Measurements from ENCODE around the gene TIMM17A. TPM values are rescaled to one million over a fixed set of nuclear protein-coding genes. Genes with fewer than 3 reads are reported as not detected.
A peak's percentile ranks its signal among the peaks of the same experiment; 100 is the strongest.

TIMM17A gene
- total RNA-seq, 1 donor from 2014 or later, result 52.9 TPM

DNA sequence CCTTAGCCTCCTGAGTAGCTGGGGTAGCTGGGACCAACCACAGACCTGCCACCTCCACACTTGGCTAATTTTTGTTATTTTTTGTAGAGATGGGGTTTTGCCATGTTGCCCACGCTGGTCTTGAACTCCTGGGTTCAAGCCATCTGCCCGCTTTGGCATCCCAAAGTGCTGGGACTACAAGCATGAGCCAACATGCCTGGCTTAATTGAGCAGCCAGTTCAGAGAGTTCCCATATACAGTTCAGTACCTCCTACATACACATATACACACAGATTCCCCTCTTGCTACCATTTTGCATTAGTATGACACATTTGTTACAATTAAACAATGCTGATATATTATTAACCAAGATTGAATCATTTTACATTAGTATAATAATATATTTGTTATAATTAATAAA, 30.1 kb downstream of the TIMM17A start:
- no peak for DNase-seq

DNA sequence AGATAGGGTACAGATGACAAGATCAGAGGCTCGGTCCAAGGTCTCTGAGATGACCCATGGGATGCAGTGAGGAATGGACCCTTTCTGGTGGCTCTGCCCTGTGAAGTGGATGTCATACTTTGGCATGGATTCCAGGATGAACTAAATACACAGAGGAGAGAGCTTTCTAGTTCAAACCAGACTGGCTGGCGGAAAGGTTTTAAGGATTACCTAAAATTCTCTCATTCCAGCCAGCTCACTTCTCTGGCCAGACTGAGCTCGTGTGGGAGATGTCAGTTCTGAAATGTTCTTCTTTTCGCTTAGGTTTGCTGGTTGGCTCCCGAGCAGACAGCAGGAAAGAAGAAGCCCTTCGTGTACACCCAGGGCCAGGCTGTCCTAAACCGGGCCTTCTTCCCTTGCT, 33.3 kb downstream of the TIMM17A start:
- no peak for DNase-seq

DNA sequence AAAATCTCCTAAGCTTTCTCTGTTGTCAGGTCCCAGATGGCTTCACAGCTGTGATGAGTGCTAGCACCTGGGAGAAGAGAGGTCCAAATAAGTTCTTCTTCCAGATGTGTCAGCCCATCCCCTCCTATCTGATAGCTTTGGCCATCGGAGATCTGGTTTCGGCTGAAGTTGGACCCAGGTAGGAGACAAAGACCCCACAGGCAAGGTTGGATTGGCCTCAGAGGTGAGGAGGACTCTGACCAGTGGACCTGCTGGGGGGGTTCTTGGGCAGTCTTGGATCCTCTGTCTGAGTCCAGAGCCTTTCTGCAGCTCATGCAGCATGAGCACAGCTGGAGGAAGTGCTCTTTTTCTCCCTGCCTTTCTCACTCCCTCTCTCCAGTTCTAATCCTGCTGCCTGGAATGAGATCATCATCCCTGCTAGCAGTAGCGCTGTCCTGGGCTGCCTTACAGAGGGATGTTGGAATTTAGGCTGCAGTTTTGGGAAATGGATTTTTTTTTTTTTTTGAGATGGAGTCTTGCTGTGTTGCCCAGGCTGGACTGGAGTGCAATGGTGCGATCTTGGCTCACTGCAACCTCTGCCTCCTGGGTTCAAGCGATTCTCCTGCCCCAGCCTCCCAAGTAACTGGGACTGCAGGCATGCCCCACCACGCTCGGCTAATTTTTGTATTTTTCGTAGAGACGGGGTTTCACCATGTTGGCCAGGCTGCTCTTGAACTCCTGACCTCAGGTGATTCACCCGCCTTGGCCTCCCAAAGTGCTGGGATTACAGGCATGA, 34.2 kb downstream of the TIMM17A start:
- DNase-seq, result no peak

DNA sequence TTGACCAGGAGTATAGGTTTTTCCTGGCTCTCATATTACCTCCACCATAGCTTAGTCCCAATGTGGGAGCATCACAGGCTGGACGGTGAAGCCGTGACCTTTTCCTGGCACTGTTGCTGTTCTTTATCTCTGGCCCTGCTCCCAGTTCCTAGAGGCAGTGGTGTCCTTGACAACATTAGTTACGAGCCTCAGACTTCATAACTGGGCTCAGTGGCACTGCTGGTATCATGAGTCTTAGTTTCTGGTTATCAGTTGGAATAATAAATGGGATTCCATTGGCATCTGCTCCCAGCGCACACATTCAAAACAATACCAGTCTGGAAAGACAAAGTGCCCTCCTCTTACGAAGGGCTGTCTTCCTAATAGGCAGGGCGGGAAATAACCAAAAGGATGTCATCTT, 35.1 kb downstream of the TIMM17A start:
- no peak for DNase-seq

DNA sequence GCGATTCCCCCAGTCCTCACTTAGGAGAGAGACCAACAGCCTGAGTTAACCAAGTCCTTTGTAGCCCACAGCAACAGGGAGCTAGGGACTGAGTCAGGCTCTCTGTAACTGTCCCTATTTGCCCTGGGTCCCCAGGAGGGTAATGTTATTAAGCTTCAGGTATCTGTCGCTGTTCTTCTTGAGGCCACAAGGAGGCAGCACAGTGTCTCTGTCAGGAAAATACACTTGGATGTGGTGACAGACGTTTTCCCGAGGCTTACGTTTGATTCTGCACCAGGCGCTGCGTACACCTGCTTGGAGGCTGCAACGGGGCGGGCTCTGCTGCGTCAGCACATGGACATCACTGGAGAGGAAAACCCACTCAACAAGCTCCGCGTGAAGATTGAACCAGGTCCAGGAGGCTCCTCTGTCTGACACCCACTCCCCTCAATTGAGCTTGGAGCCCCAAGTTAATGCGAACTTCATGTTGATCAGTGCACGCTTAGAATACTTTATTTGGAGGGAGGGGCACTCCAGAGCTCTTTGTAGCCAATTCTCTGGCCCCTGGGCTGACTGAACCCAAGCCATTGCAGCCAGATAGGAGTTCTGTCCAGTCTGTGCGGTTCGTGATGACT, 44.4 kb downstream of the TIMM17A start:
- peak; percentile 75 for DNase-seq

DNA sequence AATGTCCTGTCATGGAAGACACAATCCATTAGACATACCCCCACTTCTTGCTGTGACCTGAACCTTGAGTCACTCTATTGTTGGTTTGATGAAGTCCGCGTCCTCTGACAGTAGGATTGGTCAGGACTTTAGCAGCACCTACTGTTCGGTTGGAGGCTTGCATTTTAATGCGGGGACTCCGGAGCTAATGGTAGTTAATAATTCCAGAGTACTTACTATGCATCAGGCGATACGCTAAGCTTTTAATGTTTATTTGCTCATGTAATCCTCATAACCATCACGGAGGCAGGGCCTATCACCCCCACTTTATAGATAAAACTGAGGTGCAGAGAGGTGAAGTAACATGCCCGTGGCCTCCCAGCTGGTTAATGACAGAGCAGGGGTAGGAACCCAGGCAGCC, 47.2 kb downstream of the TIMM17A start:
- DNase-seq, result no peak

DNA sequence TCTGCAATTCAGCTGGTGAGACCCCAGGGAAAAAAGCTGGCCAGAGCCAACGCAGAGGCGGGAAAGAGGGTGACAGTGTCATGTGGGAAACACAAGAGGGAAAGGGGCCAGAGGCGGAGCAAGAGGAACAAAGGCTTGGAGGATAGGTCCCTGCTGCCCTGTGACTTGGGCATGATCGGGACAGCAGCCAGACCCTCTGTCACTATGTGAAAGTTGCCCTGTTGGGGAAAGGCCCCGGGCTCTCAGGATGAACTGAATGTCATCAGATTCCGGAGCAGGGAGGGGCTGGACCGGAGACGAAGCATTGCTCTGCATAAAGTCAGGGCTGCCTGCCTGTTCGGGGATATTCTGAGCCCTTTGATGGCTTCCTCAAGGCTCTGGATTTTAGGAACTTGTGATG, 49.4 kb downstream of the TIMM17A start:
- DNase-seq, result no peak

DNA sequence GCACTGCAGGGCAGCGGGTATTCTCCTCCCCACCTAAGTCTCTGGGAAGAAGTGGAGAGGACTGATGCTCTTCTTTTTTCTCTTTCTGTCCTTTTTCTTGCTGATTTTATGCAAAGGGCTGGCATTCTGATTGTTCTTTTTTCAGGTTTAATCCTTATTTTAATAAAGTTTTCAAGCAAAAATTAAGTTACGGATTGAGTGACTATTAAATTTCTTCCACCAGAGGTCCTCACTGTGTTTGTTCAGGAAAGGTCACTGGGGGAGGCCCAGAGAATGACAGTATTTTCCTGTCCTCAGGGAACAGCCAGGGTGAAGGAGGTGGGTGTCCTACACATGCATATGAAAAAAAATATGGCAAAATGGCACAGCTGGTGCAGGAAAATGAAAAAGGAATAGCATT, 50.7 kb downstream of the TIMM17A start:
- peak; percentile 55 for DNase-seq

DNA sequence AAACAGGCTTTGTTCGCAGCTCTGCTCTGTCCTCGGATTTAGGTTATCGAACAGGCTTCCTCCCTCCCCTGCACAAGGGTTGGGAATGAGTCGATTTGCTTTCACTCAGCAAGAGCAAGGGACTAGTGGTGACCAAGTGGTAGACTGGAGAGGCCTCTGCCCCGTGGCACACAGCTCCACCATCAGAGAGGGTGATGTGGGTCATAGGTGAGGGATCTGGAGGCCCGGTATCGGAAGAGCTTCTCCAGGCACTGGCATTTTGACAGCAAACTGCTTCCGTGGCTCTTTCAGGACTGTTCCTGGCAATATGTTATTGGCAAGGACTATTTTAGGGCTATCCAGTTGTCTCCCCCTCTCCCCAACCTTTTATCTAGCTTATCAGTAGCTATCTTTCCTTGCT, 52.0 kb downstream of the TIMM17A start:
- DNase-seq, result no peak

DNA sequence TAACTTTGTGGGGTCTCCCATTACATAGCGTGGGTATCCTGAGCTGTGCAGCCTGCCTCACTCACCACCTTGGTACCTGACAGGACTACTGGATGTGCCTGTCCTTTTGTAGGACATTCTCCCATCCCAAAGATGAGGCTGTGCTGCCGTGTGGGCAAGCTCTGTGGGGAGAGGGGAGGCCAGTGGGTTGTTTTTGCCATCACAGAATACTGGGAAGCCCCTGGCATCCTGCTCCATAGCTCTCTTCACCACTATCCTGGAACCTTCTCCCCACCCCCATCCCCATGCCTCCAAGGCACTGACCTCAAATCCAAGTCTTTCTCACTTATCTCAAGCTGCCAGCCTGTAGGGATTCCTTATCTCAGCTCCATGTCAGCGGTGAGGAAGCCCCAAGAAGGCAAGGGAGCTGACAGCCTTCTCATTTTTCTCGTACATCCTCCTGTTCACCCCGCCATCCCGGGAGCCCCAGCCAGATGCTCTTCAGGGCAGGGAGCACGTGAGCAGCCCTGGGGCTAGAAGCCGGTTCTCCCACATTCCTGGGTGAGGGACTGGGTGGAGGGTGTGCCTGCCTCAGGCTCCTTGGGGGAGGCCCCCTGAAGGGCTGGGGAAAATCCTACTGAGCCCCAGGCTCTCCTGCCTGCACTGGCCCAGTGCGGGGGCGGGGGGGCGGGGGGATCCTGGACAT, 52.6 kb downstream of the TIMM17A start:
- no peak for DNase-seq

DNA sequence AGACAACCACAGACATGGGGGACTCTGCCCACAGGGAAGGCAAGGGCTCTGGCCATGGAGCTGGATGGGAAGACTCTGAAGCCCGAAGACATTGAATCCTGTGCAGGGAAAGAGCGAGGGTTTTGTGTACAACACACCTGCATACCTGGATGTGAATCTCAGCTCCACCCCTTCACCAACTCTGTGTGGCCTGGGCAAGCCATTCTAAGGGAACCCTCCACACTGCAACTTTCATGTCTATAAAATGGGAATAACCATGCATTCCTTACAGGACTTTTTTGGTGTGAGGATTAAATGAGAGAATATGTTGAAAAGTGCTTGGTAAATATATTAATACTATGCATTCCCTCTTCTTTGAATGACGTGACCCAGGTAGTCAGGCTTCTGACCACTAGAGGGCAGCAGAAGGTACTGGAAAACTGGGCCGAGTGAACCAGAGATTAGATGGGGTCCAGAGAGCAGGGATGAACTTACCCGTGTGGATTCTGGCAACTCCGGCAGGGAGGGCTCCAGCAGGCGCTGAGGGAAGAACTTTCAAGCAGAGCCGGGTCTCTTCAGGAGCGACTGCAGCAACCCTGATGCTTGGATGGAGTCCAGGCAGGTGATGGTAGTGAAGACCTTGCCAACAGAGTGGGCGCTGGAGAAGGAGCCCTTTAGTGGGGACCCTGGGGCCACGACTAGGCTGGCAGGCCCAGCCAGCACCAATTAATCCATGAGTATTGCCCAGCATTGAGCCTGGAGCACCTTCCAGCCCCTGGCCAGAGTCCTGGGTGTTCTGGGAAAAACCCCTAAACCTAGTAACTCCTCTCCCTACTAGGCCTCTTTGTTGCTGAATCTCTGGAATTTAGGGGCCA, 54.2 kb downstream of the TIMM17A start:
- peak; percentile 81 for DNase-seq

DNA sequence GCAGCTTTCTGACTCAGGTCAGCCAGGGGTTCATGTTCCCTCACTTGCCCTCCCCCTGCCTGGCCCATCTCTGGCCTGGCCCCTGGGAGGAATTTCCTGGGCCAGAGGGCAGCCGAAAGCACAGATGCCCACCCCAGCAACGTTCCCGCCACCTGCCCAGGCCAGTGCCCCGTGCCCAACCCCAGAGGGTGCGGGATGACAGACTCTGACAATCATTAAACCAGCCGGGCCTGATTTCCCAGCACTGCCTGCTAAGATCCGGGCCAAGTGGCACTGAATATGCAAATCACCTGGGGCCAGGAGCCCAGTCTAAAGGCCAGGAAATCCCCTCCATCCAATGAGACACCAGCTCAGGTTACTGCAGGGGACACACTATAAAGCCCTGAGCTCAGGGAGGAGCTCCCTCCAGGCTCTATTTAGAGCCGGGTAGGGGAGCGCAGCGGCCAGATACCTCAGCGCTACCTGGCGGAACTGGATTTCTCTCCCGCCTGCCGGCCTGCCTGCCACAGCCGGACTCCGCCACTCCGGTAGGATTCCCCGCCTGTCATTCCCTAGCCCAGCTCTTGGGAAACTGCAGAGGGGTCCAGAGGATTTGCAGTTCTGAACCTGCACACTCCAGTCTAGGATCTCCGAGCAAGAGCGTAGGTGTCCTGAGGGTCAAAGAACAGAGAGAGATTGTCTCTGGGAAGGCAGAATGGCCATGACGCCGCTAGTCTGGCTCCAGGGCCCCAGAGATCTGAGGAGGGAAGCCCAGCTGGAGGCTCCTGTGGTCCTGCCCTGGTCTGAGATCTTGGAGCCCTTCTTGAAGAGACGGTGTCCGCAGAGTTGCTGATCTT, 55.1 kb downstream of the TIMM17A start, which contains the start of gene ELF3:
TSS of gene ELF3 (plus strand) at position 408 of the 836 bp plus-strand sequence. CDS start 550 bp downstream, outside the sequence.
- DNase-seq, result no peak

DNA sequence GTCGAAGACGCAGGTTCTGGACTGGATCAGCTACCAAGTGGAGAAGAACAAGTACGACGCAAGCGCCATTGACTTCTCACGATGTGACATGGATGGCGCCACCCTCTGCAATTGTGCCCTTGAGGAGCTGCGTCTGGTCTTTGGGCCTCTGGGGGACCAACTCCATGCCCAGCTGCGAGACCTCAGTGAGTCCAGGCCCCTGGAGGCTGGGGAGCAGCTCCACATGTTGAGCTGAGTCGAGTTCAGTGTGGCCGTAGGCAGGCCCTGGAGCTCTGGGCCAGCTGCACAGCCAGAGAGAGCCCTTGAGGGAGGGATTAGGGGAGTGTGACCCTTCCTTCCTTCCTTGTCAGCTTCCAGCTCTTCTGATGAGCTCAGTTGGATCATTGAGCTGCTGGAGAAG, 56.7 kb downstream of the TIMM17A start:
- no peak for DNase-seq

DNA sequence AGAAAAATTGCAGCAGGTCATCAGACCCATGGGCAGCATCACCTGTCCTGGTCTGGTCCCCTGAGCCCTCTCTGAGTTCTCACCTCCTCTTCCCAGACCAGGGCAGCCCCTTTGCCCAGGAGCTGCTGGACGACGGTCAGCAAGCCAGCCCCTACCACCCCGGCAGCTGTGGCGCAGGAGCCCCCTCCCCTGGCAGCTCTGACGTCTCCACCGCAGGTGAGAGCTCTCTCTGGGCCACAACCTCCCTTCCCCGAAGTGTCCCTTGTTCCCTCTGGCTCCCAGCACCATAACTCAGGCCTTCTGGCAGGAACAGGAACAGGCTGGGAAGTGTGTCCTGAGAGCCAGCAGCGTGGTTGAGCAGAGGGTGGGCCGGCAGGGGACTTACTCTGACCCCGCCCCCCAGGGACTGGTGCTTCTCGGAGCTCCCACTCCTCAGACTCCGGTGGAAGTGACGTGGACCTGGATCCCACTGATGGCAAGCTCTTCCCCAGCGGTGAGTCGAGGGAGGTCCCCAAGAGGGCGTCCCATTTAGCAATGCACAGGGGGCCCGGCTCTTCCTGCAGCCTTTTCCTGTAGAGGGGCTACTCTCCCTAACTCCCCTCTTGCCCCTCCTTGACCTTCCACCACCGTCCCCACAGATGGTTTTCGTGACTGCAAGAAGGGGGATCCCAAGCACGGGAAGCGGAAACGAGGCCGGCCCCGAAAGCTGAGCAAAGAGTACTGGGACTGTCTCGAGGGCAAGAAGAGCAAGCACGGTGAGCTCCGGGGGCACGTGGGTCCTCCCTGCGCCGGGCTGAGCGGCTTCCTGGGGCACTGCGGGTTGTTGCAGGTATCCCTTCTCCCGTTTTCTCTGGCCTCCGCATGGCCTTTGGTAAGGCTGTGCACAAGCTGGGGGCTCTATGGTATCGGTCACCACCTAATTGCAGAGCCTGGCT, 57.5 kb downstream of the TIMM17A start:
- DNase-seq, result no peak

DNA sequence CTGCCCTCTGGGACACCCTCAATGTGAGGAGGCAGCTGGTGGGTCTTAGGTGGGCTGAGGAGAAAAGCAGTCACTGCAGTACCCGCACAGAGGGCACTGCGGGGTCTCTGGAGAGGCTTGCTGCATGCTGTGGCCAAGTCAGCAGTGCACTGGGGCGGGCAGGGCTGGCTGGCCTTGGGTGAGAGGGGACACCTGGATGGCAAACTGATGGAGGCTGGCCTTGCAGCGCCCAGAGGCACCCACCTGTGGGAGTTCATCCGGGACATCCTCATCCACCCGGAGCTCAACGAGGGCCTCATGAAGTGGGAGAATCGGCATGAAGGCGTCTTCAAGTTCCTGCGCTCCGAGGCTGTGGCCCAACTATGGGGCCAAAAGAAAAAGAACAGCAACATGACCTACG, 58.3 kb downstream of the TIMM17A start:
- no peak for DNase-seq

DNA sequence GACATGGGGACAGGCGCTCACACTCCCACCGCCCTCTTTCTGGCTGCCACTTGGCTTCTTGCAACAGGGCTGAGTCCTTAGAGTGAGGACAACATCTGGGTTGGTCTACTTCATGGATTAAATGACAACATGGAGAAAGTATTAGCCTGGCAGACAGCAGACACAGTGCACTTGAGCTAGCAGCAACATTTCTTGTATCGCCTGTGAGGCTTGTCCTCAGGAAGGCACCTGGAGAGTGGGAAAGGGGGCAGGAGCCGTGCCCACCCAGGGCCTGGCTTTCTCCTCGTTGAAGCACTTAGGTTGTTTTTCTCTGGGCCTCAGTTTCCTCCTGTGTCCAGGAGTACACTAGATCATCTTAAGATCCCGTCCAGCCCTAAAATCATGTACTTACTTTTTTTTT, 58.8 kb downstream of the TIMM17A start:
- no peak for DNase-seq

DNA sequence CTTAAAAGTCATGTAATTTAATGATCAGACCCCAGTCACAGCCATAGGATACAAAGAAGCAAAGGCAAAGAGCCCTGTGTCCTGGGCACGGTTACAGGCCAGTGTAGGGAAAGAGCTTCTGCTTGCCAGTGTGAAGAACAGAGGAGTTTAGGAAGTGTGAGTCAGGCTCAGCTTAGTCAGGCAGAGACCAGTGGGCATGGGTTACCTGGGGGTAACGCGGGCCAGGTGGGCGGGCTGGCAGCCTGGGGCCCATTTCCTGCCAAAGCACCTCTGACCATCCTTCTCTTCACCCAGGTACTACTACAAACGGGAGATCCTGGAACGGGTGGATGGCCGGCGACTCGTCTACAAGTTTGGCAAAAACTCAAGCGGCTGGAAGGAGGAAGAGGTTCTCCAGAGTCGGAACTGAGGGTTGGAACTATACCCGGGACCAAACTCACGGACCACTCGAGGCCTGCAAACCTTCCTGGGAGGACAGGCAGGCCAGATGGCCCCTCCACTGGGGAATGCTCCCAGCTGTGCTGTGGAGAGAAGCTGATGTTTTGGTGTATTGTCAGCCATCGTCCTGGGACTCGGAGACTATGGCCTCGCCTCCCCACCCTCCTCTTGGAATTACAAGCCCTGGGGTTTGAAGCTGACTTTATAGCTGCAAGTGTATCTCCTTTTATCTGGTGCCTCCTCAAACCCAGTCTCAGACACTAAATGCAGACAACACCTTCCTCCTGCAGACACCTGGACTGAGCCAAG, 59.8 kb downstream of the TIMM17A start:
- DNase-seq, result no peak

DNA sequence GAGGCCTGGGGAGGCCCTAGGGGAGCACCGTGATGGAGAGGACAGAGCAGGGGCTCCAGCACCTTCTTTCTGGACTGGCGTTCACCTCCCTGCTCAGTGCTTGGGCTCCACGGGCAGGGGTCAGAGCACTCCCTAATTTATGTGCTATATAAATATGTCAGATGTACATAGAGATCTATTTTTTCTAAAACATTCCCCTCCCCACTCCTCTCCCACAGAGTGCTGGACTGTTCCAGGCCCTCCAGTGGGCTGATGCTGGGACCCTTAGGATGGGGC, 60.3 kb downstream of the TIMM17A start:
- no peak for DNase-seq

DNA sequence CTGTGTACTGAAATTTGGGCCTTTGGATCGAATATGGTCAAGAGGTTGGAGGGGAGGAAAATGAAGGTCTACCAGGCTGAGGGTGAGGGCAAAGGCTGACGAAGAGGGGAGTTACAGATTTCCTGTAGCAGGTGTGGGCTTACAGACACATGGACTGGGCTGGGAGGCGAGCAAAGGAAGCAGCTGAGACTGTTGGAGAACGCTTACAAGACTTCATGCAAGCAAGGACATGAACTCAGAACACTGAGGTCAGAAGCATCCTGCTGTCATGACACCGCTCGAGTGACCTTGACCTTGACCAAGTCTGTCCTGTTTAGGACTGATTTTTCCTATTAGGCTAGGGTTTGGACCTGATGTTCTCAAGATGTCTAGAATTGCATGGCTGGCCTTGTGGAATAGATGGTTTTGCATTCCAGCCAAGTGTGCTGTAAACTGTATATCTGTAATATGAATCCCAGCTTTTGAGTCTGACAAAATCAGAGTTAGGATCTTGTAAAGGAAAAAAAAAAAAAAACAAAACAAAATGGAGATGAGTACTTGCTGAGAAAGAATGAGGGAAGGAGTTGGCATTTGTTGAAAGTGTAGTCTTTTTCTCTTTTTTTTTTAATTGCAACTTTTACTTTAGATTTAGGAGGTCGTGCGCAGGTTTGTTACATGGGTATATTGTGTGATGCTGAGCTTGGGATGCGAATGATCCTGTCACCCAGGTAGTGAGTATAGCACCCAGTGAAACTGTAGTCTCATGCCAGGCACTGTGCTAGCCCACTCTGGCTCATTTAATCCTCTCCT, 60.9 kb downstream of the TIMM17A start:
- DNase-seq, result no peak

Data from dermis blood vessel endothelial cell (primary cell).